Gastroesophageal sphincter (tissue), 4 donors: Measurements from ENCODE around the gene AFF3. TPM values are rescaled to one million over a fixed set of nuclear protein-coding genes. Genes with fewer than 3 reads are reported as not detected.

Source experiments
- ATAC-seq: fragments of 150-250 bp; one replicate; pipeline ENCODE4 v1.9.1; 2016; ENCODE audit warnings: mild to moderate bottlenecking, moderate library complexity
- H3K27ac ChIP-seq, 4 donors: fragments of 200-600 bp; sonication (generic) in 3 of 4; 1 replicate in 3 of 4; 2 replicates in 1 of 4; pipeline ENCODE4 v1.5.1; 2016 to 2019
- H3K27me3 ChIP-seq: fragments of 200-600 bp; sonication (generic); one replicate; pipeline ENCODE4 v1.5.1; 2019
- H3K36me3 ChIP-seq, 2 donors: fragments of 200-600 bp; sonication (generic); one replicate each; pipeline ENCODE4 v1.5.1; 2019; ENCODE audit warnings: control low read depth in 1 of 2
- H3K4me1 ChIP-seq, 3 donors: fragments of 200-600 bp; sonication (generic); 1 replicate in 2 of 3; 2 replicates in 1 of 3; pipeline ENCODE4 v1.5.1; 2016 to 2019; ENCODE audit warnings: control low read depth in 2 of 3
- H3K4me3 ChIP-seq, 2 donors: fragments of 200-600 bp; sonication (generic); one replicate each; pipeline ENCODE4 v1.5.1; 2019; ENCODE audit warnings: mild to moderate bottlenecking in 1 of 2, moderate library complexity in 1 of 2
- H3K9me3 ChIP-seq, 3 donors: fragments of 200-600 bp; sonication (generic); one replicate each; pipeline ENCODE4 v1.5.1; 2017 to 2019; ENCODE audit warnings: control low read depth in 2 of 3
- EP300 ChIP-seq: sonication (generic); formaldehyde crosslinking; IDR thresholded peaks from one replicate; pipeline ENCODE4 v1.6.1; 2017; ENCODE audit warnings: antibody characterized with exemption, mild to moderate bottlenecking
- POLR2A ChIP-seq, 2 donors: fragments of 450-650 bp; IDR thresholded peaks; one replicate each; pipeline ENCODE4 v1.6.1; 2017; ENCODE audit warnings: antibody characterized with exemption in 2 of 2, mild to moderate bottlenecking in 2 of 2, moderate library complexity in 1 of 2
- POLR2AphosphoS5 ChIP-seq: sonication (generic); formaldehyde crosslinking; IDR thresholded peaks from one replicate; pipeline ENCODE4 v1.6.1; 2017; ENCODE audit warnings: antibody characterized with exemption
- WGBS, 2 donors: methylation state at CpG; one replicate each; pipeline ENCODE4 v1.1.5; 2018; ENCODE audit warnings: low coverage in 1 of 2; 5-methylcytosine and 5-hydroxymethylcytosine counted together
- total RNA-seq, 4 donors: library from RNA; depleted of rRNA; stranded (reverse); fragments of >200 nt; gene quantifications; one replicate each; pipeline ENCODE4 v1.1.0, GENCODE V29; 2016
- TF ChIP-seq, protein P1 (sequence below), 4 experiments: fragments of 200-600 bp in 2 of 4; fragments of 450-650 bp in 2 of 4; sonication (generic) in 1 of 4; IDR thresholded peaks; one replicate each; pipeline ENCODE4 v1.5.1; 2017 to 2019; ENCODE audit warnings: antibody characterized with exemption in 4 of 4, mild to moderate bottlenecking in 2 of 4, moderate library complexity in 2 of 4

AFF3 gene
- total RNA-seq, 4 donors from 2014 or later, result 15.4 to 74.8 (median 37.7) TPM

DNA sequence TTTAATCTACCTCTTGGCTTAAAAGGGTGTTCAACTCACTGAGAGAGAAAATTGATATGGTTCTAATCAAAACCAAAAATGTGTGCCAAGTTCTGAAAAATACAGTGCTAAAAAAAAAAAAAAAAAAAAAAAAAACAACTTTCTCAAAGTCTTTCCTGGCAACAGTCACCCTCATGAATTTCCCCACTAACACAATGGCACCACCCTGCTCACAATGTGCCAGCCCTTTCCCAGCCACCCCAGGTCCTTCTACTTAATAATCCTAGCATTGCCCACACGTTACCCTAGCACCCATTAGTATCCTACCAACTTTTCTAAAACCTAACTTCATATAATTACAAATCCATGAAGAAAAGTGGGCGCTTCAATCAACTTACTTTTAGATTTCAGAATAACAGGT lies 106.4 kb downstream of the AFF3 start:
- WGBS, 2 donors, result 91 to 96% methylated on average over 2 of the region's 2 CpGs
- Histone ChIP-seq H3K27ac (no peak overlapping the region), H3K27me3 (no peaks in the 10 kb centered on the region), H3K4me1 (no peaks in the 10 kb centered on the region), H3K9me3 (no peaks in the 10 kb centered on the region), H3K36me3 (no peaks in the 10 kb centered on the region), H3K4me3 (no peak overlapping the region)
- TF ChIP-seq, protein P1, sequence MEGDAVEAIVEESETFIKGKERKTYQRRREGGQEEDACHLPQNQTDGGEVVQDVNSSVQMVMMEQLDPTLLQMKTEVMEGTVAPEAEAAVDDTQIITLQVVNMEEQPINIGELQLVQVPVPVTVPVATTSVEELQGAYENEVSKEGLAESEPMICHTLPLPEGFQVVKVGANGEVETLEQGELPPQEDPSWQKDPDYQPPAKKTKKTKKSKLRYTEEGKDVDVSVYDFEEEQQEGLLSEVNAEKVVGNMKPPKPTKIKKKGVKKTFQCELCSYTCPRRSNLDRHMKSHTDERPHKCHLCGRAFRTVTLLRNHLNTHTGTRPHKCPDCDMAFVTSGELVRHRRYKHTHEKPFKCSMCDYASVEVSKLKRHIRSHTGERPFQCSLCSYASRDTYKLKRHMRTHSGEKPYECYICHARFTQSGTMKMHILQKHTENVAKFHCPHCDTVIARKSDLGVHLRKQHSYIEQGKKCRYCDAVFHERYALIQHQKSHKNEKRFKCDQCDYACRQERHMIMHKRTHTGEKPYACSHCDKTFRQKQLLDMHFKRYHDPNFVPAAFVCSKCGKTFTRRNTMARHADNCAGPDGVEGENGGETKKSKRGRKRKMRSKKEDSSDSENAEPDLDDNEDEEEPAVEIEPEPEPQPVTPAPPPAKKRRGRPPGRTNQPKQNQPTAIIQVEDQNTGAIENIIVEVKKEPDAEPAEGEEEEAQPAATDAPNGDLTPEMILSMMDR (IDR thresholded peaks at IDR 0.05), result no peak
- no peak for TF ChIP-seq POLR2AphosphoS5
- no peak for TF ChIP-seq POLR2A (IDR thresholded peaks at IDR 0.05)
- no peak for TF ChIP-seq EP300
- ATAC-seq, result no peak

DNA sequence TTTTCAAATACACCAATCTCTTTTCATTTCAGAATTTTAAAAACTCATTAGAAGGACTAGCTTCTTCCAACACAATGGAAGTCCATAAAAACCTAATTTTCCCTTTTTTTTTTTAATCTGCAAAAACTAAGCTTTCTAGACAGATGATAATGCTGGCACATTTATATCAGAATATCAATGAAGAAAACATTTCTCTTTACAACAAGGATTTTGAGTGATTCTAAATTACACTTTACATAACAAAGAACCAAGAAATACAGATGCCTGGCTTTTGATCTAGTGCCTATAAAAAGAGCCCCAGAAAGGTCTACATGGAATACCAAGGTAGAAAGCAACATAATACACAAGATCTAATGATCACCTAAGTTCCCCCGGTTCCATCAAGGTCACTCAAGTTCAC lies 108.0 kb downstream of the AFF3 start:
- no peak for ATAC-seq
- H3K4me1 ChIP-seq, result no peaks in the 10 kb centered on the region
- WGBS, 2 donors, result 100% methylated on average over 1 of the region's 1 CpG
- no peak overlapping the region for H3K4me3 ChIP-seq
- no peaks in the 10 kb centered on the region for H3K27me3 ChIP-seq
- H3K36me3 ChIP-seq, result no peaks in the 10 kb centered on the region
- H3K27ac ChIP-seq, result no peak overlapping the region
- no peak for TF ChIP-seq POLR2AphosphoS5
- TF ChIP-seq, protein P1 (IDR thresholded peaks at IDR 0.05), result no peak
- no peak for TF ChIP-seq POLR2A (IDR thresholded peaks at IDR 0.05)
- no peak for TF ChIP-seq EP300
- H3K9me3 ChIP-seq, result no peaks in the 10 kb centered on the region

DNA sequence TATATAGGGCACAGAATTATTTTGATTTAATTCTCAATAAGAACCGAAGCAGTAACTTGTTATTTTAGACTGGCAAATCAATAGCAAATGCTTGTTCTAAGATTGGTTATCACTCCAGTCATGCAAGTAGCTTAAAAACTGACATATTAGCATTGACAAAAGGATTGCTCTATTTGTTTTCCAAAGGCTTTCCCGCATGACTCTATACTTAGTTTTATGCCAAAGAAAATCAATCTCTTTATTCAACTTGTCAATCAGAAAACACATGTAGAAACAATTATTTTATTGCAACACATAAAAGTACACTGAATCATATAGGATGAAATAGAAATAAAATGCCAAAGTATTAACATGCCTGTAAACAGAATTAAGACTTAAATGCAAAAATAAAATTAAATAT lies 108.4 kb downstream of the AFF3 start:
- TF ChIP-seq, protein P1 (IDR thresholded peaks at IDR 0.05), result no peak
- no peak for TF ChIP-seq POLR2A (IDR thresholded peaks at IDR 0.05)
- TF ChIP-seq POLR2AphosphoS5, result no peak
- TF ChIP-seq EP300, result no peak
- Histone ChIP-seq H3K27me3 (no peaks in the 10 kb centered on the region), H3K36me3 (no peaks in the 10 kb centered on the region), H3K9me3 (no peaks in the 10 kb centered on the region), H3K4me1 (no peaks in the 10 kb centered on the region), H3K4me3 (no peak overlapping the region), H3K27ac (no peak overlapping the region)
- WGBS, 2 donors, result 88 to 93% methylated on average over 2 of the region's 2 CpGs
- no peak for ATAC-seq

DNA sequence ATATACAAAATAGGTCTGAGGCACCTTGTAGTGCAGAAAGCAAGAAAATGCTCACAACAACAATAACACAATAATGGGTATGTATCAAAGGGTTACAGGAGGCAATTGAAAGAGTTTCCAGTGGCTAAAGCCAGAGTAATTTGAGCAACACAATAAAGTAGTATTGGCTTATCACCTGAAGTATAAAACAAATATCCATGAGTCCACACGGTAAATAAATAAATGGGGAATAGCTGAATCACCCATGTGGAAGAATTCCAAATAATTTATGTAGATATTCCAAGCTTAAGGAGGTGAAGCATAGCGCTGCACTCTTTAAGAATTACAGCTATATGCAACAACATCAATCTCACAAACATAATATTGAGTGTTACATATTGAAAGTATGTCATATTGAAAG lies 110.8 kb downstream of the AFF3 start:
- H3K27me3 ChIP-seq, result no peaks in the 10 kb centered on the region
- no peak for ATAC-seq
- no peak overlapping the region for H3K27ac ChIP-seq
- no peaks in the 10 kb centered on the region for H3K36me3 ChIP-seq
- H3K4me3 ChIP-seq, result no peak overlapping the region
- no peaks in the 10 kb centered on the region for H3K9me3 ChIP-seq
- H3K4me1 ChIP-seq, result no peaks in the 10 kb centered on the region
- WGBS, 2 donors, result 89 to 96% methylated on average over 2 of the region's 2 CpGs
- TF ChIP-seq EP300, result no peak
- TF ChIP-seq POLR2AphosphoS5, result no peak
- no peak for TF ChIP-seq POLR2A (IDR thresholded peaks at IDR 0.05)
- TF ChIP-seq, protein P1 (IDR thresholded peaks at IDR 0.05), result no peak

DNA sequence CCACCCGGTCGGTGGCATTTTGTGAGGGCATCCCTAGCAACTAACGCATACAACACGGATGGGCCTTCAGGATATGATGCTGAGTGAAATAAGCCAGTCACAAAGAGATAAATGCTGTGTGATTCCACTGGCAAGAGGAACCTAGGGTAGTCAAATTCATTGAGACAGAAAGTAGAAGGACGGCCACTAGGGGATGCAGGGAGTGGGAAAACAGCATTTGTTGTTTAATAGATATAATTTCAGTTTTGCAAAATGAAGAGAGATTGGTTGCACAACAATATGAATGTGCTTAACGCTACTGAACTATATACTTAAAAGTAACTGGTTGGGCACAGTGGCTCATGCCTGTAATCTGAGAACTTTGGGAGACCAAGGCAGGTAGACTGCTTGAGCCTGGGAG lies 112.9 kb downstream of the AFF3 start:
- 94 to 100% methylated on average over 3 to 5 of the region's 6 CpGs for WGBS, 2 donors
- Histone ChIP-seq H3K9me3 (no peaks in the 10 kb centered on the region), H3K36me3 (no peaks in the 10 kb centered on the region), H3K27me3 (no peaks in the 10 kb centered on the region), H3K4me1 (no peaks in the 10 kb centered on the region), H3K27ac (no peak overlapping the region), H3K4me3 (no peak overlapping the region)
- no peak for ATAC-seq
- TF ChIP-seq POLR2AphosphoS5 (no peak), POLR2A (IDR thresholded peaks at IDR 0.05) (no peak), EP300 (no peak)
- TF ChIP-seq, protein P1 (IDR thresholded peaks at IDR 0.05), result no peak
